ENCODE data around the gene SLC38A4.

Gene SLC38A4

GRCh38 chr12:46808317-46808716, 17.5 kb downstream of the SLC38A4 start:
- TF ChIP-seq ZBTB7A (IDR thresholded peaks at IDR 0.05; ENCODE audit: low read depth): no peak
- no peak for TF ChIP-seq TAF1 (IDR thresholded peaks at IDR 0.05; ENCODE audit: low read depth)
- no peak for TF ChIP-seq NFIC (IDR thresholded peaks at IDR 0.05)
- no peak for TF ChIP-seq CREB1 (IDR thresholded peaks at IDR 0.05; ENCODE audit: low read depth)
- TF ChIP-seq, protein P1, sequence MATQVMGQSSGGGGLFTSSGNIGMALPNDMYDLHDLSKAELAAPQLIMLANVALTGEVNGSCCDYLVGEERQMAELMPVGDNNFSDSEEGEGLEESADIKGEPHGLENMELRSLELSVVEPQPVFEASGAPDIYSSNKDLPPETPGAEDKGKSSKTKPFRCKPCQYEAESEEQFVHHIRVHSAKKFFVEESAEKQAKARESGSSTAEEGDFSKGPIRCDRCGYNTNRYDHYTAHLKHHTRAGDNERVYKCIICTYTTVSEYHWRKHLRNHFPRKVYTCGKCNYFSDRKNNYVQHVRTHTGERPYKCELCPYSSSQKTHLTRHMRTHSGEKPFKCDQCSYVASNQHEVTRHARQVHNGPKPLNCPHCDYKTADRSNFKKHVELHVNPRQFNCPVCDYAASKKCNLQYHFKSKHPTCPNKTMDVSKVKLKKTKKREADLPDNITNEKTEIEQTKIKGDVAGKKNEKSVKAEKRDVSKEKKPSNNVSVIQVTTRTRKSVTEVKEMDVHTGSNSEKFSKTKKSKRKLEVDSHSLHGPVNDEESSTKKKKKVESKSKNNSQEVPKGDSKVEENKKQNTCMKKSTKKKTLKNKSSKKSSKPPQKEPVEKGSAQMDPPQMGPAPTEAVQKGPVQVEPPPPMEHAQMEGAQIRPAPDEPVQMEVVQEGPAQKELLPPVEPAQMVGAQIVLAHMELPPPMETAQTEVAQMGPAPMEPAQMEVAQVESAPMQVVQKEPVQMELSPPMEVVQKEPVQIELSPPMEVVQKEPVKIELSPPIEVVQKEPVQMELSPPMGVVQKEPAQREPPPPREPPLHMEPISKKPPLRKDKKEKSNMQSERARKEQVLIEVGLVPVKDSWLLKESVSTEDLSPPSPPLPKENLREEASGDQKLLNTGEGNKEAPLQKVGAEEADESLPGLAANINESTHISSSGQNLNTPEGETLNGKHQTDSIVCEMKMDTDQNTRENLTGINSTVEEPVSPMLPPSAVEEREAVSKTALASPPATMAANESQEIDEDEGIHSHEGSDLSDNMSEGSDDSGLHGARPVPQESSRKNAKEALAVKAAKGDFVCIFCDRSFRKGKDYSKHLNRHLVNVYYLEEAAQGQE (IDR thresholded peaks at IDR 0.05; ENCODE audit: low read depth): no peak
- TF ChIP-seq, protein P2, sequence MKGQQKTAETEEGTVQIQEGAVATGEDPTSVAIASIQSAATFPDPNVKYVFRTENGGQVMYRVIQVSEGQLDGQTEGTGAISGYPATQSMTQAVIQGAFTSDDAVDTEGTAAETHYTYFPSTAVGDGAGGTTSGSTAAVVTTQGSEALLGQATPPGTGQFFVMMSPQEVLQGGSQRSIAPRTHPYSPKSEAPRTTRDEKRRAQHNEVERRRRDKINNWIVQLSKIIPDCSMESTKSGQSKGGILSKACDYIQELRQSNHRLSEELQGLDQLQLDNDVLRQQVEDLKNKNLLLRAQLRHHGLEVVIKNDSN (IDR thresholded peaks at IDR 0.05): no peak
- TF ChIP-seq, protein P3, sequence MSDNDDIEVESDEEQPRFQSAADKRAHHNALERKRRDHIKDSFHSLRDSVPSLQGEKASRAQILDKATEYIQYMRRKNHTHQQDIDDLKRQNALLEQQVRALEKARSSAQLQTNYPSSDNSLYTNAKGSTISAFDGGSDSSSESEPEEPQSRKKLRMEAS (IDR thresholded peaks at IDR 0.05): no peak
- no peak for TF ChIP-seq RAD21 (IDR thresholded peaks at IDR 0.05; ENCODE audit: low read depth)
- no peak for TF ChIP-seq TCF12 (IDR thresholded peaks at IDR 0.05; ENCODE audit: low read depth)
- TF ChIP-seq CEBPB (IDR thresholded peaks at IDR 0.05): no peak
- no peak for TF ChIP-seq FOXM1 (IDR thresholded peaks at IDR 0.05; ENCODE audit: borderline replicate concordance, low read depth)
- no peak for TF ChIP-seq YY1 (IDR thresholded peaks at IDR 0.05; ENCODE audit: low read depth)
- TF ChIP-seq EGR1 (IDR thresholded peaks at IDR 0.05): no peak

- TF ChIP-seq EP300 (IDR thresholded peaks at IDR 0.05; ENCODE audit: borderline replicate concordance) (no peak), YY1 (IDR thresholded peaks at IDR 0.05; ENCODE audit: low read depth) (no peak), FOXM1 (IDR thresholded peaks at IDR 0.05; ENCODE audit: borderline replicate concordance, low read depth) (no peak), NFIC (IDR thresholded peaks at IDR 0.05) (no peak), ZBTB7A (IDR thresholded peaks at IDR 0.05; ENCODE audit: low read depth) (no peak), TAF1 (IDR thresholded peaks at IDR 0.05; ENCODE audit: low read depth) (no peak), RAD21 (IDR thresholded peaks at IDR 0.05; ENCODE audit: low read depth) (no peak), TCF12 (IDR thresholded peaks at IDR 0.05; ENCODE audit: low read depth) (no peak), CEBPB (IDR thresholded peaks at IDR 0.05) (no peak)
- TF ChIP-seq, protein P3 (IDR thresholded peaks at IDR 0.05): no peak
- TF ChIP-seq, protein P1 (IDR thresholded peaks at IDR 0.05; ENCODE audit: low read depth): no peak
- TF ChIP-seq, protein P2 (IDR thresholded peaks at IDR 0.05): no peak
These were observed 21.7 kb downstream of the SLC38A4 start for GRCh38 chr12:46804054-46804453.

DNA sequence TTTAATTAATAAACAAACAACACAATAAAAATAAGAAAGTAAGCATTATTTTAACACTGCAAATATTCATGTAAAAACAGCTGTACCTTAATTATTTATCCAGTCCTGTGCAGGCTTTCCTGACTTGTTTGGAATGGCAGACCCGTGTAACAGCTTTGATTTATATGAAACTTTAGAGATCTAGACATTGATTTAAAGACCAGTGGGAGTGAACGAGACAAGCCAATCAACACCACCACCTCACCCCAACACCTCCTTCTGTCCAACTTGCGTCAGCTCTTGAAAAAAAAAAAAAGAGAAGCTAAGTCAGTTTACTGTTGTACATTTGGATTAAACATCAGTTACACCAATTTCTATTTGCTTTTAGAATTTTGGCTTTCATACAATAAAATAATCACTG, 22.3 kb downstream of the SLC38A4 start:
- TF ChIP-seq, protein P3 (IDR thresholded peaks at IDR 0.05): no peak
- TF ChIP-seq, protein P1 (IDR thresholded peaks at IDR 0.05; ENCODE audit: low read depth): no peak
- TF ChIP-seq TAF1 (IDR thresholded peaks at IDR 0.05; ENCODE audit: low read depth): no peak
- TF ChIP-seq EGR1 (IDR thresholded peaks at IDR 0.05): no peak
- TF ChIP-seq, protein P2 (IDR thresholded peaks at IDR 0.05): no peak
- TF ChIP-seq TEAD4 (IDR thresholded peaks at IDR 0.05): no peak
- TF ChIP-seq CEBPB (IDR thresholded peaks at IDR 0.05): no peak
- TF ChIP-seq TCF12 (IDR thresholded peaks at IDR 0.05; ENCODE audit: low read depth): no peak
- TF ChIP-seq FOXM1 (IDR thresholded peaks at IDR 0.05; ENCODE audit: borderline replicate concordance, low read depth): no peak
- TF ChIP-seq YY1 (IDR thresholded peaks at IDR 0.05; ENCODE audit: low read depth): no peak
- TF ChIP-seq ZBTB7A (IDR thresholded peaks at IDR 0.05; ENCODE audit: low read depth): no peak
- no peak for TF ChIP-seq CREB1 (IDR thresholded peaks at IDR 0.05; ENCODE audit: low read depth)
- no peak for TF ChIP-seq NFIC (IDR thresholded peaks at IDR 0.05)
- TF ChIP-seq EP300 (IDR thresholded peaks at IDR 0.05; ENCODE audit: borderline replicate concordance): no peak
- no peak for TF ChIP-seq RAD21 (IDR thresholded peaks at IDR 0.05; ENCODE audit: low read depth)

- TF ChIP-seq, protein P3 (IDR thresholded peaks at IDR 0.05): no peak
- TF ChIP-seq NFIC (IDR thresholded peaks at IDR 0.05): no peak
- TF ChIP-seq TCF12 (IDR thresholded peaks at IDR 0.05; ENCODE audit: low read depth): no peak
- no peak for TF ChIP-seq TAF1 (IDR thresholded peaks at IDR 0.05; ENCODE audit: low read depth)
- TF ChIP-seq, protein P2 (IDR thresholded peaks at IDR 0.05): no peak
- TF ChIP-seq CEBPB (IDR thresholded peaks at IDR 0.05): no peak
- TF ChIP-seq RAD21 (IDR thresholded peaks at IDR 0.05; ENCODE audit: low read depth): no peak
- TF ChIP-seq EGR1 (IDR thresholded peaks at IDR 0.05): no peak
- no peak for TF ChIP-seq FOXM1 (IDR thresholded peaks at IDR 0.05; ENCODE audit: borderline replicate concordance, low read depth)
- TF ChIP-seq, protein P1 (IDR thresholded peaks at IDR 0.05; ENCODE audit: low read depth): no peak
- TF ChIP-seq EP300 (IDR thresholded peaks at IDR 0.05; ENCODE audit: borderline replicate concordance): no peak
- no peak for TF ChIP-seq YY1 (IDR thresholded peaks at IDR 0.05; ENCODE audit: low read depth)
- TF ChIP-seq ZBTB7A (IDR thresholded peaks at IDR 0.05; ENCODE audit: low read depth): no peak
- TF ChIP-seq TEAD4 (IDR thresholded peaks at IDR 0.05): no peak
- no peak for TF ChIP-seq CREB1 (IDR thresholded peaks at IDR 0.05; ENCODE audit: low read depth)
These were observed 24.5 kb downstream of the SLC38A4 start for GRCh38 chr12:46801293-46801692.

Measured in Ishikawa (cell line).